Right lobe of liver (tissue), 6 donors: ENCODE measurements around the gene CRYGN. TPM values are rescaled to one million over a fixed set of nuclear protein-coding genes. Genes with fewer than 3 reads are reported as not detected.

Experiments
- ATAC-seq, 4 donors: fragments of 200-7000 bp; cut with Tn5 transposase; one replicate each; pipeline ENCODE4 v1.9.1; 2020; ENCODE audit warnings: mild to moderate bottlenecking in 4 of 4, moderate library complexity in 4 of 4
- DNase-seq, 3 donors: peaks; one replicate each; pipeline ENCODE4 v3.0.0-alpha.2; 2020
- H3K27ac ChIP-seq, 3 donors: fragments of 200-600 bp; one replicate each; pipeline ENCODE4 v1.8.0; 2022
- H3K27me3 ChIP-seq, 2 donors: fragments of 200-600 bp; one replicate each; pipeline ENCODE4 v1.8.0; 2022
- H3K36me3 ChIP-seq, 4 donors: fragments of 200-600 bp; sonication (generic) in 1 of 4; one replicate each; pipeline versions ENCODE4 v1.5.1 to v1.8.0; 2017 to 2022; ENCODE audit warnings: control low read depth in 1 of 4
- H3K4me1 ChIP-seq, 4 donors: fragments of 200-600 bp; sonication (generic) in 1 of 4; one replicate each; pipeline versions ENCODE4 v1.5.1 to v1.8.0; 2017 to 2022; ENCODE audit warnings: control low read depth in 1 of 4
- H3K4me3 ChIP-seq, 3 donors: fragments of 200-600 bp; one replicate each; pipeline ENCODE4 v1.8.0; 2022
- H3K9me3 ChIP-seq, 4 donors: fragments of 200-600 bp; sonication (generic) in 1 of 4; one replicate each; pipeline versions ENCODE4 v1.5.1 to v1.8.0; 2017 to 2022; ENCODE audit warnings: control low read depth in 1 of 4
- POLR2A ChIP-seq: fragments of 450-650 bp; IDR thresholded peaks from one replicate; pipeline ENCODE4 v1.6.1; 2017; ENCODE audit warnings: antibody characterized with exemption, mild to moderate bottlenecking
- whole genome bisulfite sequencing: methylation state at CpG from one replicate; pipeline ENCODE4 v1.1.6; 2018; ENCODE audit warnings: low coverage, low lambda C conversion rate; ENCODE audit not compliant: insufficient coverage; ENCODE audit errors: missing lambda C conversion rate; 5-methylcytosine and 5-hydroxymethylcytosine counted together
- intact Hi-C, 2 donors: fragments of 100-400 bp; cut with DNase I; formaldehyde crosslinking; loops; one replicate each; pipeline versions ENCODE4 v1.11.2 to v1.14.1; 2022
- total RNA-seq, 6 experiments: library from RNA; depleted of rRNA in 2 of 6; stranded (reverse); fragments of >200 nt in 2 of 6; fragmentation: NEBNext Ultra II Directional in 3 of 6; extraction: Animal tissue kit (Norgen Biotek cat#: 25700) in 3 of 6; gene quantifications; one replicate each; pipeline versions ENCODE4 v1.1.0 to v1.2.4, GENCODE V29; 2016 to 2023
- TF ChIP-seq, protein P1 (sequence below), 4 donors: fragments of 200-600 bp in 3 of 4; fragments of 450-650 bp in 1 of 4; IDR thresholded peaks; one replicate each; pipeline versions ENCODE4 v1.5.1 to v1.8.0; 2016 to 2022; ENCODE audit warnings: antibody characterized with exemption in 4 of 4, mild to moderate bottlenecking in 2 of 4
- donor health status: DM: no; HTN: yes; CAD: no.
- donor health status: DM: no; HTN: no; CAD: no.
- donor health status: DM: no; HTN: no; CAD: no.
- donor health status: DM: no; HTN: yes; CAD: no.
- donor health status: DM: no; HTN: yes; CAD: no.

CRYGN gene
- total RNA-seq, 6 experiments from 2014 or later, result not detected

DNA sequence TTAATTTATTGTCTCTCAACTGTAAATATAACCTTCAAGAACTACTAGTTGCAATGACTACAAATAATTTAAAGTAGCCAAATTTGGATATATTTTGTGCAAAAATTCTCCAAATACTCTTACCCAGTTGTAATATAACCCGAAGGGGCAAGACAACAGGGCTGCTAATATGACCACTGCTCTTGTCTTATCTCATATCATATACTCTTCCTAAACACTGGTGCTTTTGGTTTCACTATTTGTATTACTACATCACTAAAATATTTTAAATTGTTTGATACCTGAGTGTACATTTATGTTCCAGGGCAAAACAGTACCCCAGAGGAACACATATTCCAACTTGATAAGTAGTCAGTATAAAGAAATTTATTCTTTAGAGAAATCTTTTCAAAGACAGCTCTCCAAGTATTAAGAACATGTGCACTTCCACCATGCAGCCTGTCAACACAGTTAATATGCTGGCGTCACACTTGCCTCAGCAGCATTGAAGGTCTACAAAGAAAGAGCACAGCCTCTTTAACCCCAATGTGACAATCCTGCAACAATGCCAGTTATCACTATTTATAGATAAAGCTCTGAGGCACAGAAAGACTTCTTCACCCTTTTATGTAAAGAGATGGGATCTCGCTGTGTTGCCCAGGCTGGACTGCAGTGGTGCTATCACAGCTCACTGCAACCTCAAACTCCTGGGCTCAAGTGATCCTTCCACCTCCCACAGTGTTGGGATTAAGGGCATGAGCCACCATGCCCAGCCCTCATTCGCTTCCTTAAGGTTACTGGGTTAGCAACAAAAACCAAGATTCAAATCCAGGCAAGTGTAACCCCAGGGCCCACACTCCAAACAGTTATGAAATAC, 41.9 kb upstream of the CRYGN start:
- Histone ChIP-seq H3K9me3 (no peaks in the 10 kb centered on the region), H3K4me3 (no peak overlapping the region), H3K4me1 (no peaks in the 10 kb centered on the region), H3K27ac (no peak overlapping the region), H3K36me3 (peaks cover 0 to 27% (median 5%) of the 10 kb centered on the region in 4 donors), H3K27me3 (no peaks in the 10 kb centered on the region)
- DNase-seq (no peak), ATAC-seq (no peak)
- intact Hi-C loops, result no loop called here
- 94% methylated on average over 3 of the region's 4 CpGs for WGBS
- no peak for TF ChIP-seq POLR2A
- TF ChIP-seq, protein P1, sequence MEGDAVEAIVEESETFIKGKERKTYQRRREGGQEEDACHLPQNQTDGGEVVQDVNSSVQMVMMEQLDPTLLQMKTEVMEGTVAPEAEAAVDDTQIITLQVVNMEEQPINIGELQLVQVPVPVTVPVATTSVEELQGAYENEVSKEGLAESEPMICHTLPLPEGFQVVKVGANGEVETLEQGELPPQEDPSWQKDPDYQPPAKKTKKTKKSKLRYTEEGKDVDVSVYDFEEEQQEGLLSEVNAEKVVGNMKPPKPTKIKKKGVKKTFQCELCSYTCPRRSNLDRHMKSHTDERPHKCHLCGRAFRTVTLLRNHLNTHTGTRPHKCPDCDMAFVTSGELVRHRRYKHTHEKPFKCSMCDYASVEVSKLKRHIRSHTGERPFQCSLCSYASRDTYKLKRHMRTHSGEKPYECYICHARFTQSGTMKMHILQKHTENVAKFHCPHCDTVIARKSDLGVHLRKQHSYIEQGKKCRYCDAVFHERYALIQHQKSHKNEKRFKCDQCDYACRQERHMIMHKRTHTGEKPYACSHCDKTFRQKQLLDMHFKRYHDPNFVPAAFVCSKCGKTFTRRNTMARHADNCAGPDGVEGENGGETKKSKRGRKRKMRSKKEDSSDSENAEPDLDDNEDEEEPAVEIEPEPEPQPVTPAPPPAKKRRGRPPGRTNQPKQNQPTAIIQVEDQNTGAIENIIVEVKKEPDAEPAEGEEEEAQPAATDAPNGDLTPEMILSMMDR (IDR thresholded peaks at IDR 0.05), result no peak

DNA sequence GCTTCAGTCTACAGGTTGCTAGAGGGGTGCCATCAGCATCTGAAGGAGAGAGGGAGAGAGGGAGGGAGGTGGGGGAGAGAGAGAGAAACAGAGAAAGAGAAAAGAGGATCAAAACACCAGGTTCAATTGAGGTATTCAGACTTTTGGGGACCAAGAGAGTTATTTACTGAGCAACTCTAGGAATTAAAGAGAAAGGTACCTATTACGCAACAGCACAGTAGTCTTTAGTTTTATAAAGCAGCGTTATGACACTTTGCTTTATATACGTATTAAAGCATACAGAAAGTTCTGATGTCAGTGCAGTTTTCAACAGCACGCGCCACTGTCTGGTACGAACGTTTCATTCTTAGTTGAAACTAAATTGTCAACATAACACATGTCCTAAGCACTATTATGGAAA, 37.9 kb upstream of the CRYGN start:
- TF ChIP-seq POLR2A, result no peak
- TF ChIP-seq, protein P1 (IDR thresholded peaks at IDR 0.05), result no peak
- ATAC-seq (no peak), DNase-seq (no peak)
- Histone ChIP-seq H3K4me1 (no peaks in the 10 kb centered on the region), H3K36me3 (peaks cover 0 to 4% (median 2%) of the 10 kb centered on the region in 4 donors), H3K27ac (no peak overlapping the region), H3K9me3 (no peaks in the 10 kb centered on the region), H3K4me3 (no peak overlapping the region), H3K27me3 (no peaks in the 10 kb centered on the region)
- WGBS, result 91% methylated on average over 7 of the region's 7 CpGs
- intact Hi-C loops, result no loop called here

DNA sequence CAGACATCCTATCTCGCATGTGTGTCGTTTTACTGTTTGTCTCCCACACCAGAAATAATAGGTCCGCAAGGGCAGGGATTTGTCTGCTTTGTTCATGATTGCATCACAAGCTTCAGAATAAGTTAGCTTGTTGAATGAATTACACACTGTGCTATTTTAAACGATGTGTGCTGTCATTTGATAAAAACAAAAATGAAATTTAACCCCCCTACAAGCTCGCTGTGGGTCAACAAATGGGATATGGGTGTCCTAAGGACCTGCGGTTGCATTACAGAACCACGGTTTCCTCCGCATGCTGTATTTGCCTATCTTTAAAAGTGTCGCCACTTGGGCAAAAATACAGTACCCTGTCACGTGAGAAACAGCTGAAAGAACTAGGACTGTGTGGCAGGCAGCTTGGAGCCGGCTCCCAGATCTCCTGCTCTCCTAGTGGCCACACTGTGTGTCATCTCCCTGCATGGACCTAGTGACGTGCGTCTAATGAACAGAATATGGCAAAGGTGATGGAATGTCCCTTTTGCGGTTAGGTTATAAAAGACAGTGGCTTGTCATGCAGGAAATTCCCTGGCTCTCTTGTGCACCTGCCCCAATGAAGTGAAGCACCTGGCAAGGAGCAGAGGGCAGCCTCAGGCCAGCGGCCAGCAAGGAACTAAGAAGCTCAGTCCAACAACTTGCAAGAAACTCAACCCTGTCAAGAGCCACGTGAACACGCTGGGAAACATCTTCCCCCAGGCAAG, 32.9 kb upstream of the CRYGN start:
- ATAC-seq (no peak), DNase-seq (no peak)
- H3K27ac ChIP-seq, result no peak overlapping the region
- H3K36me3 ChIP-seq, result peaks cover 0 to 34% (median 10%) of the 10 kb centered on the region in 4 donors
- no peaks in the 10 kb centered on the region for H3K27me3 ChIP-seq
- intact Hi-C loops, result no loop called here
- no peaks in the 10 kb centered on the region for H3K4me1 ChIP-seq
- TF ChIP-seq POLR2A, result no peak
- TF ChIP-seq, protein P1 (IDR thresholded peaks at IDR 0.05), result no peak
- no peaks in the 10 kb centered on the region for H3K9me3 ChIP-seq
- no peak overlapping the region for H3K4me3 ChIP-seq
- WGBS, result 60% methylated on average over 11 of the region's 17 CpGs

DNA sequence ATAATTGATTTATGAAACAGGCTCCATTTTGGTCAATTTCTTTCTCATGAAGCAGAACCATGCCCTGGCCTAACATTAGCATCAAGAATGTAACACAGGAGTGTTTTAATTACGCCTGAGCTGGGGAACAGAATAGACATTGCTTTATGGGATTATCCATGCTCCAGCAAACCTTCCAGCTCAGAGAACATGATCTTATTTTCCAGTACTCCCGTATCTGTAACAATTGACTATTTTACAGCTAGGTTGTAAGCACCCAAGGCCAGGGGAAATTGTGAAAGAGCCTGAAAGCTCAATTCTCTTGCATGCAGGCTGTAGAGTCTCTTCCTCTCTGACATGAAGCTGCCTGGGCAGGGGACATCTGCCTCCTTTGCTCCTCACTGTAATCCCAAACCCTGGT, 30.8 kb upstream of the CRYGN start:
- DNase-seq (no peak), ATAC-seq (no peak)
- TF ChIP-seq POLR2A, result no peak
- TF ChIP-seq, protein P1 (IDR thresholded peaks at IDR 0.05), result no peak
- Histone ChIP-seq H3K4me1 (no peaks in the 10 kb centered on the region), H3K27ac (no peak overlapping the region), H3K36me3 (peaks cover 0 to 50% (median 12%) of the 10 kb centered on the region in 4 donors), H3K9me3 (no peaks in the 10 kb centered on the region), H3K4me3 (no peak overlapping the region), H3K27me3 (no peaks in the 10 kb centered on the region)
- intact Hi-C loops, result no loop called here
- 73% methylated on average over 2 of the region's 2 CpGs for WGBS
